AG04449 (cell line): Measurements from ENCODE around the gene AGPAT4.

Experiments
- CTCF ChIA-PET: fragments of 350-600 bp; formaldehyde crosslinking; extraction: SDS; loops from one replicate; lab custom pipeline; 2021; ENCODE audit warnings: antibody characterized with exemption; lab: Yijun Ruan, JAX
- POLR2A ChIA-PET: fragments of 400-600, 350-600 bp; formaldehyde crosslinking; extraction: SDS; loops from one replicate; lab custom pipeline; 2020; ENCODE audit warnings: antibody characterized with exemption, inconsistent platforms; lab: Yijun Ruan, JAX
- DNase-seq: peaks from one replicate; pipeline ENCODE4 v3.0.0-alpha.2; 2010; ENCODE audit warnings: low read depth, low spot score
- H3K4me3 ChIP-seq: 2 replicates; pipeline ENCODE4 v1.5.1; 2011; ENCODE audit warnings: low read depth, mild to moderate bottlenecking, control low read depth, low read length
- CTCF ChIP-seq: IDR thresholded peaks from one replicate; pipeline ENCODE4 v1.5.1; 2011; ENCODE audit warnings: mild to moderate bottlenecking, moderate library complexity, low read length, control low read depth, inconsistent platforms; ENCODE audit not compliant: insufficient read depth; ENCODE audit errors: missing control alignments

Gene AGPAT4

GRCh38 chr6:161274488-161274858, 612 bp upstream of the AGPAT4 start:
- ChIA-PET CTCF (interaction anchor here (1.1 to 2.5 kb wide), 3 partner anchors 98 to 342 kb away, joined by 3 to 7 read pairs (median 3); no protein-coding TSS in a partner anchor), POLR2A (interaction anchor here (0.7 to 1.6 kb wide), 5 partner anchors 13 to 45 kb away, joined by 3 to 13 read pairs (median 4); no protein-coding TSS in a partner anchor)
- no peak for TF ChIP-seq CTCF
- peak overlapping the region; percentile 88 for H3K4me3 ChIP-seq
- no peak for DNase-seq

GRCh38 chr6:161273274-161273751, 548 bp downstream of the AGPAT4 start:
- CTCF ChIA-PET = interaction anchor here (0.9 to 1.6 kb wide), 3 partner anchors 15 to 279 kb away, joined by 3 to 7 read pairs (median 3); no protein-coding TSS in a partner anchor
- H3K4me3 ChIP-seq = peak overlapping the region; percentile 88
- POLR2A ChIA-PET = interaction anchor here (0.6 to 1.6 kb wide), 4 partner anchors 12 to 299 kb away, joined by 3 to 13 read pairs (median 4); no protein-coding TSS in a partner anchor
- no peak for DNase-seq
- no peak for TF ChIP-seq CTCF

GRCh38 chr6:161272635-161273273, 1.1 kb downstream of the AGPAT4 start:
- no peak for TF ChIP-seq CTCF
- POLR2A ChIA-PET = interaction anchor here (1.6 kb wide), 1 partner anchor 39 kb away, joined by 6 read pairs; no protein-coding TSS in a partner anchor
- CTCF ChIA-PET = interaction anchor here (0.9 to 1.6 kb wide), 2 partner anchors 14 to 98 kb away, joined by 3 to 7 read pairs; no protein-coding TSS in a partner anchor
- H3K4me3 ChIP-seq = peak overlapping the region; percentile 88
- no peak for DNase-seq

- no peak for DNase-seq
- ChIA-PET CTCF (interaction anchor here (1.8 kb wide), 1 partner anchor 12 kb away, joined by 9 read pairs; no protein-coding TSS in a partner anchor), POLR2A (interaction anchor here (0.7 kb wide), 2 partner anchors 10 to 22 kb away, joined by 3 read pairs; no protein-coding TSS in a partner anchor)
- no peak overlapping the region for H3K4me3 ChIP-seq
- TF ChIP-seq CTCF = no peak
These were observed 2.4 kb downstream of the AGPAT4 start for GRCh38 chr6:161271343-161272030.

GRCh38 chr6:161270116-161270515, 3.7 kb downstream of the AGPAT4 start:
- H3K4me3 ChIP-seq = no peak overlapping the region
- POLR2A ChIA-PET = no interaction called here
- no peak for DNase-seq
- CTCF ChIA-PET = interaction anchor here (1.8 kb wide), 1 partner anchor 11 kb away, joined by 9 read pairs; no protein-coding TSS in a partner anchor
- no peak for TF ChIP-seq CTCF
